A172 (cell line): ENCODE measurements around the gene EXOC1L. TPM values are rescaled to one million over a fixed set of nuclear protein-coding genes. Genes with fewer than 3 reads are reported as not detected.

Experiments used
- DNase-seq: peaks from one replicate; pipeline ENCODE4 v3.0.0-alpha.2; 2015; ENCODE audit warnings: low spot score
- total RNA-seq: library from RNA; depleted of rRNA; stranded (reverse); fragments of >200 nt; shearing (Covaris generic); gene quantifications from 2 replicates; pipeline ENCODE4 v1.2.3, GENCODE V29; 2014; rRNA removed

Gene EXOC1L
- not detected in 2 replicates for total RNA-seq

DNA sequence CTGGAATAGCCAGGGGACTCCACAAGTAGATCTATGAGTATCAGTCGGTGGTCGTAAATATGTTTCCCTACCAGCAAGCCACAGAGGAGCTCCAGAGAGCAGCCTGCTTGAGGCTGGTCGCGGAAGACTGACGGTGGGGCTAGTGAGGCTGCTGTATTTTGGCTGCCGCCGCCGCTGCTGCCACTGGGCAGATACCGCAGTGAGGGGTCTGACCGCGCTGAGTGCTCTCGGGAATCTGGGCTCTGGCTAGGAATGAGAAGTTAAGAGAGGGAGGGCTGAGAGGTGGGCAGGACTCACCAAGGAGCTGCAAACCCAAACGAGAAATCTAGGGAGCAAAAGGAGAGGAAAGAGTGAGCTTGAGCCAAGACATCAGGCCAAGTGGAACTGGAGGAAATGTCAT lies at the start of gene EXOC1L:
EXOC1L (plus strand) TSS at position 157 of the 400 bp plus-strand sequence; CDS start at position 394, 237 bp downstream.
- no peak for DNase-seq

DNA sequence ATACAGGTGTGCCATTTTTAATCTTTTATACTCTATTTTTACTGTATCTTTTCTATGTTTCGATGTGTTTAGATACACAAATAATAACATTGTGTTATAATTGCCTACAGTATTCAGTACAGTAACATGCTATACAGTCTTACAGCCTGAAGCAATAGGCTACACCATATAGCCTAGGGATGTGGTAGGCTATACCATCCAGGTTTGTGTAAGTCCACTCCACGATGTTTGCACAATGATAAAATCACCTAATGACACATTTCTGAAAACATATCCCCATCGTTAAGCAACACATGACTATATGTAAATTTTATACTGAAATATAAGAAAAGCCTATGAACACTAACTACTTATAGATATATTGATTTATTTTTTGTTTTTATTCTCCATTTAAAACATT lies 48.9 kb upstream of the EXOC1L start:
- no peak for DNase-seq

DNA sequence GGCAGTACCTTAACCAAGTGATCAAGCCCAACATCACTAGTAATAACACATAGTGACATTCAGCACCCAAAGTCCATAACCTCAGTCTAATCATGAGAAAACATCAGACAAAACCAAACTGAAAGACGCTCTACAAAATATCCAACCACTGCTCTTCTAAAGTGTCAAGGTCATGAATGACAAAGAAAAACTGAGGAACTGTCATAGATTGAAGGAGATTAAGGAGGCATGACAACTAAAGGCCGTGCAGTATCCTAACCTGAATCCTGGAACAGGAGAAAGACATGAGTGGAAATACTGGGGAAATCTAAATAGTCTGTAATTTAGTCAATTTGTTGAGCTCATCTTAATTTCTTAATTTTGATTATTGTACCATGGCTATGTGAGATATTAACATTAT lies 38.2 kb upstream of the EXOC1L start:
- no peak for DNase-seq

GRCh38 chr4:55781812-55782211 lies 37.8 kb upstream of the EXOC1L start:
- no peak for DNase-seq

DNA sequence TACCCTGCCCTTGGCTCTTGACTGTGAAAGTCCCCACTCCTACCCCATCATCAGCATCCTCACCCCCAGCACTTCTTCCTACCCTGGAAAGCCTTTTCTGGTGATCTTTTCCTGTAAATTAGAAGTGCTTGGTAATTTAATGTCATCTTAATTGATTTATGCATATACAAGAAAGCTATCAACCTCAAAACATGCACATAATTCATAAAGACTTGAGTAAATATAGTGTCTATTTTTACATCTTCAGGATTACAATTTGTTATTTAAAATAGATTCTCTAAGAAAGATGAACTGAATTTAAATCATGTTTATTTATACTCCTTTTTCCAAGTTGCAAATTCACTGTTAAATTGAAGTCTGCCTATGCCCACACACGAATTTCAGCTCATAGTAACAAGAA lies 36.0 kb upstream of the EXOC1L start:
- DNase-seq = no peak

GRCh38 chr4:55784747-55785146 lies 34.8 kb upstream of the EXOC1L start:
- DNase-seq = no peak

- peak; percentile 21 for DNase-seq
These were observed 27.9 kb upstream of the EXOC1L start for GRCh38 chr4:55791666-55792065.

DNA sequence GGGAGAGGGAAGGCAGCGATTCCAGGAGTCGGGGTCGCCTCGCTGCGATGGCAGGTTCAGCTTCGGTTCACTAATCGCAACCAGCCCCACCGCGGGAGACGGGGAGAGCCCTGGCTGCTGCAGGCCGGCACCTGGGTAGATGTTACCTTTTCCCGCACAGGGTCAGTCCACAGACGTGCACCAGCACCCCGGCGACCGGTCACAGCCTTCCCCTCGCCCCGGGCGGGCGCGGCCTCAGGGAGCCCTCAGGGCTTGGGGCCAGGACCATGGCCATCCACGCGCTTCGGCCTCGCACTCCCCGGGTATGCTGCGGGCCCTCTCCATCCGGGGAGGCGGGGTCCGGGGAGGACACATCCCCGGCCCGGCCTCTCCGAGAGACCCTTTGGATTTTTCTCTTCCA lies 26.1 kb upstream of the EXOC1L start:
- DNase-seq = no peak

- no peak for DNase-seq
These were observed 25.5 kb upstream of the EXOC1L start for GRCh38 chr4:55794053-55794452.

GRCh38 chr4:55795341-55795740 lies 24.2 kb upstream of the EXOC1L start:
- DNase-seq = no peak

DNA sequence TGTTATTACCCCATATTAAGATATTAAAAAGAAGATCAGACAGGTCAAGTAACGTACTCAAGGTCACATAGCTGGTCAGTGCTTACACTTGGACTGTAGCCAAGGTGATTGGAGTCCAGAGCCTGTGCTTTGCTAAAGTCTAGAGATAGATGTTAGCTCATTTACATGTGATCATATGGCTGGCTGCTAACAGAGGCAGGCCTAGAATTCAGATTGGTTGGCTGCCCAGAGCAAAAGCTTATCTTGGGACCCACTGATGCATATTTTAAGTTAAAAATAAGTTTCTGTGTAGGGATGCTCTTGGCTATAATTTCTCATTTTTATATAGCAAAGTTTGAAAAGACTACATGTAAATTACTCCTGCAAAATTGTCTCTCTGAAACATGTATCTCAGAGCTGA lies 18.1 kb upstream of the EXOC1L start:
- DNase-seq = no peak

DNA sequence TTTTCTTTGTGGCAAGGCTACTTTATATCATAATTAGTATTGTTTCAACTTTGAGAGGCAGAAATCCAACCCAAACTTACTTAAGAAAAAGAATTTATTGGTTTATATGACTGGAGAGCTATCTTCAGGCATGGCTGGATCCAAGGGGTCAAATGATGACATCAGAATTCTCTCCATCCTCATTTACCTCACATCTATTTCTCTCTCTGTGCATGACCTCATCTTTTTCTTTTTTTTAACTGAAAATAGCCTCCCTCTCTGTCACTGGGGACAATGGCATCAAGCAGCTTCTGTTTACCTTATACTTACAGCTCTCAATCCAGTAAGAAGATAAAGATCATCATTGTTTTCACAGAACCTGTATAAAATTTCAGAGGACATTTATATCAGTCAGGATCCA lies 12.0 kb upstream of the EXOC1L start:
- no peak for DNase-seq

DNA sequence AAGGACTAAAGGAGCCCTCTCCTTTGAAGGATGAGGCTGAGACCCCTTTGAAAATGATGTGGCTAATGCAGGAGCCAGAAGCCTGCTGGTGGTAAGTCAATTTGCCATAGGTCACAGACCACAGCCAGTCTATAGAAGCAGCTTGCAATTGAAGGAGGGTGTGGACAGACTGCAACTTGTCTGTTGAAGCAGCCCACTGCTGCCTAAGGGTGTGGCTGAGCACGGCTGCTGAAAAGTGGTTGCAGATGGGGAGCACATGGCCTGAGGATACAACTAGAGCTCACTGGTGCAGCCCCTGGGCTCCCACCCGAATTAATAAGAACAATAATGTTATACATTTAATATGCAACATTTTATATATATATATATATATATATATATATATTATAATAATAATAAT lies 11.4 kb upstream of the EXOC1L start:
- no peak for DNase-seq

DNA sequence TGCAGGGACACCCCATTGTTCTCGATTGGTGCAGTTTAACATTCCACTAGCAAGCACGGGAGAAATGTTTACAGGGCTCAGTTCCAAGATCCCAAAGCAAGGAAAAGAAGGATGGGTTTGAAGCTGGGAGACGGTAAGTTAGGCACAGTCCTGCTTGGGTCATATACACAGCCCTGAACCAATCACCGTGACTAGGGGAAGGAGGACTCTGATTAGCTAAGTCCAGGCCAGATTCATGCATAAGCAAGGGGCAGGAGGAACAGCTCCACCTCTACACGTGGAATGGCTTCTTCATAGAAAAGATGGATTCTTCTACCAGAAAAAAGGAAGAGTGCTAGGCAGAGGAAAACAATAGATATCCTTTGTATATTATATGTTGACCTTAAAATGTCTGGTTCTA lies 11.0 kb upstream of the EXOC1L start:
- DNase-seq = no peak

GRCh38 chr4:55817691-55818090 lies 1.9 kb upstream of the EXOC1L start:
- DNase-seq = no peak

GRCh38 chr4:55820279-55820678 lies 689 bp downstream of the EXOC1L start:
- no peak for DNase-seq

GRCh38 chr4:55822329-55822728 lies 2.7 kb downstream of the EXOC1L start:
- no peak for DNase-seq

DNA sequence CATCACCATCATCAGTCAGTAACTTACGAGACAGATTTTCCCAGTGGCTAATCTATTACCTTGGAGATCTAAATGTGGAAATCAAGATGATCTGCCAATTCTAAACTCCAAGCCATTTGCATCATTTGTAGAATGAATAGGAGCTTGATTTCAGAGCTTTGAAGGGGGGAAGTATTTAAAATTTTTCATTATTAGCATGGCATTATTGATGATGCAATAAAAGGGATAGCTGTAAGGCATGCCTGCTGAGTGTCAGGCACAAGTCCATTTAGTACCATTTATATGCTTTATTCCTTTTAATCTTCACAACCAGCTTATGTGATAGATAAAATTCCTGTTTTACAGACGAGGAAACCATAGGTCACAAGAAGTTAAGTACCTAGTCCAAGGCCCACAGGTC lies 5.3 kb downstream of the EXOC1L start:
- no peak for DNase-seq

GRCh38 chr4:55826986-55827385 lies 7.4 kb downstream of the EXOC1L start:
- DNase-seq = no peak

DNA sequence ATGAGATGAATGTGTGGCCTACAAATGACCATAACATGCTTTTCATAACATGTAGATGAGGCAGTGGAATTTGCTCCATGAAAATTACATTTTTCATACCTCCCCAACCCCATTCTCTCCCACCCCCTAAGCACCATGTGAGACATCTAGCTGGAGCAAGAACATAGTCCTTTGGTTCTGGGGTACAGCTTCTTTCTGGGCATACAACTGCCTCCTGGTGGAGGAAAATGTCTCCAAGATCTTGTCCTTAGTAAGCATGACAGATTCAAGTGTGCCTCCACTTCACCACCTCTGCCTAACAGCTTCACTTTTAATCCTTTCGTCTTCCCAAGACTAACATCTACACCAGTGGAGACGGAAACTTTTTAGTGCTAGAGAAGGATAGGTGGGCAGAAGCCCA lies 8.0 kb downstream of the EXOC1L start:
- DNase-seq = no peak

GRCh38 chr4:55830048-55830447 lies 10.5 kb downstream of the EXOC1L start:
- DNase-seq = no peak

GRCh38 chr4:55830716-55831115 lies 11.1 kb downstream of the EXOC1L start:
- DNase-seq = no peak

DNA sequence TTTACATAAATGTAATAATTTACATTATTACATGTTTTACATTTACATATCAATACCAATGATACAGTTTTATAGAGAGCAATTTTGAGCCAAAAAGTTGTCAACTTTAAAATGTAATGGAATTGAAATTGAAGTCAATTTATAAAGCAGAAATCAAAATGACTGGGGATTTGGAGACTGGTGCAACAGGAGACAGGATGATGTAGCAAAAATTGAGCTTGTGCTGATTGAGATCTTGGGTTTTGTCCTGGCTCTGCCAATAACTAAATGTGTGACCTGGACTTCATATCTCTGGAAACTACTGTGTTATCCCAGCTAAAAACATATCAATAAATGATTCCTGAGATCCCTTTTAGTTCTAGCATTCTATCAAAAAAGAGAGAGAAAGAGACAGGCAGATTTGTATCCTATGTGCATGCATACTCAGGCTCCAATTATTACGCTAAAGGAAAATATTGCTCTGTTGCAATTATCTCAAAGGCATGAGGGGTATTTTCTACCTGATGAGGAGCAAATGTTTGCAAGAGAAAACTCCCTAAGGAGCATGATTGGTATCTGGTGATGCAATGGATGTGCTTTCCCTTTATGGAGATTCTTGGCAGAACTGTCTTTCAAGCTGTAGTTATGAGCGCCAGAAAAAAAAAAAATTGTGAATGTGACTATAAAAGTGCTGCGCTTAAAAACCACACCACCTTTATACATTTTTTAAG lies 14.7 kb downstream of the EXOC1L start:
- no peak for DNase-seq

DNA sequence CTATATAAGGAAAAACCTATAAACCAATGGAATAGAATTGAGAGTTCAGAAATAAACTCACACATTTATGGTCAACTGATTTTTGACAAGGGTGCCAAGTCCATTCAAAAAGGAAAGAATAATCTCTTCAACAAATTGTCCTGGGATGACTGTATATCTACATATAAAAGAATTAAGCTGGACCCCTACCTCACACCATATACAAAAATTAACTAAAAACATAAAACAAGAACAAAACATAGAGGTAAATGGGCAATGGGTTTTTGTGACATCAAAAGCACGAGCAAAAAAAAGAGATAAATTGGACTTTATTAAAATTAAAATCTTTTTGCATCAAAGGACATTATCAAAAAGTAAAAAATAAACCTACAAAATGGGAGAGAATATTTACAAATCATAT lies 18.3 kb downstream of the EXOC1L start:
- DNase-seq = no peak
